RKO (cell line): ENCODE results near the gene CYP11A1.
A peak's percentile ranks its signal among the peaks of the same experiment; 100 is the strongest.

Source experiments
- DNase-seq: peaks from one replicate; pipeline ENCODE4 v3.0.0-alpha.2; 2016; ENCODE audit warnings: low spot score

CYP11A1 gene

DNA sequence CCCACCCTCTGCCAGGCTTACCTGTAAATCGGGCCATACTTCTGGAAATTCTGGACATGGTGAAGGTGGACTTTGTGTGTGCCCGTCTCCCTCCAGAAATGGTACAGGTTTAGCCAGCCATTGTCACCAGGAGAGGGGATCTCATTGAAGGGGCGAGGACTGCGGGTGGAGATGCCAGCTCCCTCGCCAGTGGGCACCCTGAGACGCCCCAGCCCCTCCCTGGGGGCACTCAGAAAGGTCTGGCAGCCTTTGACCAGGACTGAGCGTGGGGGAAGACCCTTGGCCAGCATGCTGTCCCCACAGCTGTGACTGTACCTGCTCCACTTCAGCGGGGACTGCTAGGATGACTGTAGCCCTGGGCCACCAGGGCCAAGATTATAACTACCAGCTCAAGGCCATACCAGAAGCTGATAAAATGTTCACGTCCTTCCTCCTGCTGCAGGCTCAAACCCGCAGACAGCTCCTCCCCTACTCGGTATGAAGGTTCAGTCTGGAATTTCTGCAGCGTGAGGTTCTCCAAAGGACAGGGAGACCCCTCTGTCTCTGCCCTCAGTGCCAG lies at the start of gene CYP11A1:
Gene CYP11A1 (minus strand): TSS at position 351 of the 559 bp plus-strand sequence. CDS start 61 bp downstream, at position 290.
- DNase-seq, result no peak

DNA sequence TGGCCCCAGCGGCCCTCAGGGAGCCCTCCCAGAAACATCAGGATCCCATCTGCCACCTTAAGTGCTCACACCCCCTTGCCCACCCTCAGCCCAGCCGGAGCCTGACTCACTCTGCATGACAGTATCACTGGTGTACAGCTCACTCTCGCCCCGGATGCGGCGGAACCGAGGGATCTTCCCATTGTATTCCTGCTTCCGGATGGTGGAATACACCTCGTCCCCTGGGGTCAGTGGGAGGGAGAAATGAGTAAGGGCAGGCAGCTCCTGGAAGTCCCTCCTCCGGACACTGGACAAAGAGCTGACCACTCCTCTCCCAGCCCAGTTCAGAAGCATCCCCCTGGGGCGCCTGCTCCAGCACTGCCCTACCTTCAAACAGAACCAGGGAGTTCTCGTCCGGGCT lies 49.8 kb upstream of the CYP11A1 start:
- DNase-seq, result peak; percentile 93

DNA sequence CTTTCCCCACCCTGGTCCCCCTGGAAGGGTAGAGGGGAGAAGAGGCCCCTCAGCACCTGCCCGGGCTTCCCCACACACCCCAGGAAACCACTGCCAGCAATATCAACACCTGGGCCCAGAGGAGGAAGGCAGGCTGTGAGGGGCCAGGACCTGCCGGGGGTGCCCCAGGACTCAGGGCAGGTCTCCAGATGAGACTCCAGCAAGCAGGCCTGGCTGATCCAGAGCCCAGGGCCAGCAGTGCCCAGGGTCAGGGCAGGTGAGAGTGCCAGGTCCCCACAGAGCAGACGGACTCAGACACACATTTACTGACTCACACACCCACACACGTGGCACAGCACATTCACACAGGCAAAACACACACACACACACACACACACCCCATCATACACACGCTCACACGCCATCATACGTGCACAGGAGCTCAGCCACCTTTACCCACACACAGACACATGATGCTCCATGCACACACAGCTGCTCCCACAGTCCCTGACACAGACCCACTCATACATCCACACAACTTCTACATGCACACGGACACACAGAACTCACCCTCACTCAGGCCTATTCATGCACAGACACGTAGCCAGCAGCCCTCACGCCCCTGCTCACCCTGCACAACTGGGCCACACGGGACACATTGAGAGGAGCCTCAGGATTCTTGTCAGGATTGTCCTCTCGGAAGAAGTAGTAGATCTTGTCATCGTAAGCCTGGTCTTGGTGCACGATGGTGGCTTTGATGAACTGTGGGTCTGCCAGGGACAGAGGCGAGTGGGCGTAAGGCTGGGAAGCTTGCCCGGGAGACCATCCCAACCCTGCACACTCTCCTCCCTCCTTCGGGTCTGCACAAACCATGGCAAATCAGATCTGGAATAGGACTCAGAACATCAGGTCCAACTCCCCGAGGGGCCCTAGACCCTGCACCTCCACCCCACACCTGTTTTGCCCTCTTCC lies 48.8 kb upstream of the CYP11A1 start:
- peak; percentile 90 for DNase-seq

DNA sequence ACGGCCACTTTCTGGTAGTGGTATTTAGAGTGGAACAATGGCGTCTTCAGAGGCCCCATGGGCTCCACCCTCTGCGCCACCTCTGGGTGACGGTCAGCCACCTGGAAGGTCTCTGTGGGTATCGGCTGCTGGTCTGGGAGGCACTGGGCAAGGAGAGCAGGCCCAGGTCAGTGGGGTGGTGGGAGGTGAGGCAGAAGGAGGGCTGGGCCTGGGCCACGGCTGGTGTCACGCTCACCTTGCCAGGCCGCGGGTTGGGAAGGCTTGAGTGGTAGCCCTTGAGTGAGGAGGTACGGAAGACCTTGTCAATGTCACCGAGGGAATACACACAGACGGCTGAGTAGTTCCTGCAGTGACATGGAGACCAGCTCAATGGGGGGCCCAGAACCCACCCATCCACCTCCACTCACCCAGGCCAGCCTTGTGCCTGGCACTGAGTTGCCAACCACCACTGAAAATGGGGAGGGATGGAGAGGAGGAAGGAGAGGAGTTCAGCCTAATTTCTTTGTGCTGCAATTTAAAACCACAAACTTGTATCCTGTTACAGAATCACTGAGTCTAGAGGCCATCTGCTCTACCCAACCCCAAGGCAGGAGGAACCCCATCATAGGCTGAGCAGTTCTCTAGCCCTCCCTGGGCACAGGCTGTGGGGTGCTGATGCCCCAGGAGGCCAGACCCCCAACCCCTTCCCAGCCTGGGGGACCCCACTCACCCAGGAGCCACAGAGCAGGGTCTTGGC lies 47.3 kb upstream of the CYP11A1 start:
- no peak for DNase-seq

DNA sequence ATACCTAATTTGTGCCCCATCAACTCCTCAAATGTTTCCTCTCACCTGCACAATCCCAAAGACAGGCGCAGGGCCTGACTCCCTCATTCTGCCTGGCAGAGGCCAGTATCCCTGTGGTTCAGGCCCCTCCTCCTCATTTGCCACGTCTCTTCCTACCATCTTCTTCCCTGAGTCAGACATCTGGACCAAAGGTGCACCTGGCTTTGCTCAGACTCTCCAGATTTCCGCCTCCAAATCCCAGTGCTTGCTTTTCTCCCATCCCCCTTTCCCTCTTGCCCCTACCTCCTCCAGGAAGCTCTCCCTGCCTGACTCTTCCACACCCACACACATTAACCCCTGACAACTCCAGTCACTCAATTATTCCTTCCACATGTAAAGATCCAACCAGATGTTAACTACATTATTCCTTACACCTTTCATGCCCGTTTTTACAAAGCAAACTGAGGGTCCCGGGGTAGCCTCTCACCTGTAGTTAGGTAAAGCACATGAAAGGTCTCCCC lies 46.7 kb upstream of the CYP11A1 start:
- peak; percentile 80 for DNase-seq

DNA sequence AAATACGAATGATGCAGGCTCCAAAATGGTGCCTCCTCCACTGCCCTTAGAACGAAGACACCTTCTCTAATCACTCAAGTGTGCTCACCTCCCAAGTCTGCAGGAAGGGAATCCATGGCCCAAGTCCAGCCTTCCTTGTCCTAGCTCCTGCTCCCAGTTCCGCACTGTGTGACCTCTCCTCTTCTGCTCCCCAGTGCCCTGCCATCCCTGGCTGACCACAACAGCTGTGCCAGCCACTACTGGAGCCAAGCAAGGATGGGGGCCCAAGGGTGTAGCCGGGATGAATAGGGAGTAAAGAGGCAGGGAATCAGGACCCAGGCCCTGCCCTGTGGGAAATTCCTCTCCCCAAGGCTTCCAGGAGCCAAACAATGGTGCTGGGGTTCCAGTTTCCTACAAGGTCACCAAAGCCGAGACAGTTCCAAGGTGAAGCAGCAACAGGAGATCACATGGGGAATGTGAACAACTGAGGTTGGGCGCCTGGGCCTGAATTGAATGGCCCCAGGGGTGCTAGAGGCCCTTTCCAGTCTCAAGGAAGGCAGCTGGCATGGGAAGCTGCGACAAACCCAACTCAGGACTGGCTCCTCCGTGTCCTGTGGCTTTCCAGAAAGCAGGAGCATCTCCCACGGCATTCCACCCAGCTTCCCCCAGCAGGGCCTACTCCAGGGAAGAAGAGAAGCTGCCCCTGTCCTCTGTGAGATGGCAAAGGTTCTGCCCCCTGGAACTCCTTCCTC lies 46.1 kb upstream of the CYP11A1 start:
- no peak for DNase-seq

DNA sequence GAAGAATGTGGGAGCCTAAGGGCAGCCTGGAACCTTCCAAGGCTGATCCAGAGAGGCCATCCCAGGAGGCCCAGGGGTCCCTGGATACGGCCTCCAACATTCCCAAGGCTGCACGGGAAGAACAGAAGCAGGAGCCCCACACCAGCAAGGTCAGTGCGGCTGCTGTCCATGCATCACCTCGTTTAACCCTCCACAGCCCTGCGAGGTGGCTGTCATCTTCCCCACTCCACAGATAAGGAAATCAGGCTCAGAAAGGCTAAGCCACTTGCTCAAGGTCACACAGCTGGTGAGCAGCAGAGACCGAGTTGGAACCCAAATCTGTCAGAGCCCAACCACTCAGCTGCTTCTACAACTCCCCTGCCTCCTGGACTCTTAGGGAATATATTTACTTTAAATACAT lies 44.7 kb upstream of the CYP11A1 start:
- DNase-seq, result no peak

DNA sequence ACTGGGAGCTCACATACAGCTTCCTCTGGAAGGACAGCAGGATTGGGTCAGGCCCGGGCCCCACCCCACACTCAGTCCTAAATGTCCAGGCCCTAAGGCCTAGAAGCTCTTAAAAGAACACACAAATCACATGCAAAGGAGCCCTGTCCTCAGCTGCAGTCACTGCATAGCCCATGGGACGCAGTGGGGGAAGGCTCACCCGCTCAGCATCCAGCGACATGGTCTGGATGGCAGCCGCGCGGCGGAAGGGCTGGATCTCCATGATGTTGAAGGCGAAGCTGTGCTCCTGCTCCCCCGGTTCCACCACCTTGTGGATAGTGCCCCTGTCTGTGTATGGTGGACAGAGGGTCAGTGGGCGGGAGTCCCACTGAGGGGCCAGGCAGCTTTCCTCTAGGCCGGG lies 44.2 kb upstream of the CYP11A1 start:
- DNase-seq, result no peak

DNA sequence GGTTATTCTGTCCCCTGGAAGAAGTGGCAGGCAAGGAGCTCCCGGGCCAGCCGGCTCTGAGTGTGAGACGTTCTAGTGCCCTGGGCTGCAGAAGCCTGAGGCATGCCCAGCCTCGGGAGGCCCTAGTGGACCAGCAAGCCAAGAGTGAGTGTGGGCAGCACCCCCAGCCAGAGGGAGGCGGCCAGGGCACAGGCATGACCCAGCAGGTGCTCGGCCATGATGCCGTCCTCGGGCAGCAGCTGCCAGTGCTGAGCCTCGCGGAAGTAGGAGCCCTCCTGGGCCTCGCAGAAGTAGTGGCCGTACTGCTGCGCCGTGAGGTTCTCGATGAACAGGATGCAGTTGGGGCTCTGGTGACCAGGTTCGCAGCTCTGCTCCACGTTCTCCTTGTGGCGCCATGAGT lies 43.1 kb upstream of the CYP11A1 start:
- no peak for DNase-seq

DNA sequence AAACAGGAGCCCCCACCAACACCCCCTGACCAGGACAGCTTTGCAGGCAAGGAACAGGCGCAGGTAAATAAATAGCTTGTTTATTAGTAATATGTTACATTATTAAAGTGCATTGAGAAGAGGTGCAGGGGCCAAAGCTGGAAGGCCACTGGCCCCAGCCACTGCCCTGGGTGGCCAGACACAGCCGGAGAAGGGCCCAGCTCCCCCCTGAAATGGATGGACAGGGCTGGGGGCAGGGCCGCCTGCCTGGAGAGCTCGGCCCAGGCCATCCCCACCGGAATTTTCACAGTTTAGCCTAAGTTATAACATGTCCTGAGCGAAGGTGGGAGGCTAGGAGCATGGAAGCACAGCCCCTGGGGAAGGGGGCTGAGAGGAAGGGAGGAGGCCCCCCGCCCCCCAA lies 41.8 kb upstream of the CYP11A1 start:
- DNase-seq, result no peak

DNA sequence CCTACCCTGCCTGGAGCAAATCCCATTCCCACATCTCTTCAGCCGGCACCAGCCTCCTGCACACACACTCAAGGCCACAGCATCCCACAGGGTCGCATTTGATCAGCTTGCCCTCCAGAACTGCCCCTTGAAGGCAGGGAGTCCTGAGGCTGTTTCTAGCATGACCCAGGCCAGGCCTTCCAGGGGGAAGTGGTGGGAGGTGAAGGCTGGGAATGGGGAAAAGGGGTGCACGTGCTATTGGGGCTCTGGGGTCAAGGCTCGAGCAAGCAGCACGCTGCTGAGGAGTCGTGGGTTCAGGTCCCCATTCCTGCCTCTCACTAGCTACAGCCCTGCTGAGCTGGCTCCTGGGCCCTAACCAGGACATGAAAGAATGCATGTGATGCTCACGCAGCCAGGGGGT lies 41.4 kb upstream of the CYP11A1 start:
- DNase-seq, result peak; percentile 75

DNA sequence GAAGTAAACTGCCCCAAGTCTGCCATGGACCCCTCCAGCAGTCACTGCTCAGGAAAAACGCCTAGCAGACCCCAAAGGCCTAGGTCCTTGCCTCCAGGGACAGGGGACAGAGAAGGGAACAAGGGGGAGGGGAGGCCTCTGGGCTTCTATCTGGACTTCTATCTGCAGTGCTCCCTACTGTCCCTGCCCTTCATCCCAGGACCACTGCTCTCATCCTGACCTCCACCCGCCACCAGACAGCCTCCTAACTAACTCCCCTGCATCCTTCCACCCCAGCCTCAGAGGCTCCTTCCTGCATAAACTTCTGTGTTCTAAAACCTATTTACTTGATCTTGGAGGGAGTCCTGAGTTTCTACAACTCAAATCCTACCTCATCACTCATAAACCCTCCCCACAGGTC lies 40.9 kb upstream of the CYP11A1 start:
- no peak for DNase-seq

DNA sequence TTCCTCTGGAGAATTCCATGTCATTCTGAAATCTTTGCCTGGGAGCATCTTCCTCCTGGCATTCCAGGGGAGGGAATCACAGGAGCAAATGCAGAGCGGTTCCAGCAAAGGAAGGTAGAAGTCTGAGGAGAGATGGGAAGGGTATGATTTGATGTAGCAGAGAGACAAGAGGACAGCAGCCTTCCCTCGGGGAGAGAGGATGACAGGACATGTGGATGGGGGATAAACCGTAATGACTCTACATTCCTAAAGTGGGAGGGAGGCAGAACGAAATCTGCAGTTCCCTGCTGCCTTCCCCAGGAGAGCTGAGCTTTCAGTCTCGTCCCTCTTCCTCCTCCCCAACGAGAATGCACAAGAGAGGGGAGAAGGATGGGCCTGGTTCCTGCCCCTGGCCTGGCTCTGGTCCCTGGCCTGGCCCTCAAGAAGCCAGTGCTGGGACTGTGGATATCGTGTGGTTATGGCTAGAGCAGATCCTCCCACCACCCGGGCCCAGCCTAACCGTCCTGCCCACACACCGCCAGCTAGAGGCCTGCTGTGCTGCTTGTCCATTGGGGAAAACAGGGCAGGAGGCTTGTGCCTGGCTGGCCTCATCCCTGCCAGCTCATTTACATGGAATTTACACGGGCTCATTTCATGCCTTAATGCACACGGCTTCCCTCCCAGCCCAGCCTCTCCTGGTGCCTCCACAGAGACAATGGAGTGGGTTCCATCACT lies 39.7 kb upstream of the CYP11A1 start:
- peak; percentile 91 for DNase-seq

DNA sequence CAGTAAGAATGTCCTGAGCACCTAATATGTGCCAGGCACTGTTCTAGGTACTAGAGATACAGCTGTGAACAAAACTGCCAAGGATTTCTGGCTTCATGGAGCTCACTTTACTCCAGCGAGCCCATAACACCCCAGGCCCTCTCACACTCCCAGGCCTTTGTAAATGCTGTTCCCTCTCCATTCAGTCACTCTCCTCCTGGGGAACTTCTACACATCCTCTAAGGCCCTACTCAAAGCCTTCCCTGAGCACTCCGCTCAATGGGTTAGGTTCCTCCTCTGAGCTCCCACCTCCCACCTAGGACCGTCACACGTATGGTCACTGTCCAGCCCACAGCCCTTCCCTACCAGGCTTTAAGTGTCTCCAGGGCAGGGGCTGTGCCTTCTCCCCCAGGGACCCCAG lies 39.1 kb upstream of the CYP11A1 start:
- no peak for DNase-seq

DNA sequence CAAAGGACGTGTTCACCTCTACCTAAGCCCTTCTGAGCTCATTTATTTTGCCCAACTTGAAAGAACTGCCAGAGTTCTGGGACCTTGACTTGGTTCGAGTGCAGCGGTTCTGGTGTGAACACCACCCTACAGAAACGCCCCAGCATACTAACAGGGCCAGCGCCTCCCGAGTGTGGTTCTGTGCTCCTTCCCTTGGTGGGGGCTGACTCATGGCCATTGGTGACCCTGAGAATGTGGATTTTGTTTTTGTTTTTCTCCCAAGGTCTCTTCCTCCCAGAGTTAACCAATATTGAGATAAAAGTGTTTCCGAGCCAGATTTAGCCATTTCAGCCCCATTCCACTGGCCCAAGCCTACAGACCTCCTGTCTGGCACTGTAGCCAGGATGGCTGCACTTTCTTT lies 38.4 kb upstream of the CYP11A1 start:
- no peak for DNase-seq

DNA sequence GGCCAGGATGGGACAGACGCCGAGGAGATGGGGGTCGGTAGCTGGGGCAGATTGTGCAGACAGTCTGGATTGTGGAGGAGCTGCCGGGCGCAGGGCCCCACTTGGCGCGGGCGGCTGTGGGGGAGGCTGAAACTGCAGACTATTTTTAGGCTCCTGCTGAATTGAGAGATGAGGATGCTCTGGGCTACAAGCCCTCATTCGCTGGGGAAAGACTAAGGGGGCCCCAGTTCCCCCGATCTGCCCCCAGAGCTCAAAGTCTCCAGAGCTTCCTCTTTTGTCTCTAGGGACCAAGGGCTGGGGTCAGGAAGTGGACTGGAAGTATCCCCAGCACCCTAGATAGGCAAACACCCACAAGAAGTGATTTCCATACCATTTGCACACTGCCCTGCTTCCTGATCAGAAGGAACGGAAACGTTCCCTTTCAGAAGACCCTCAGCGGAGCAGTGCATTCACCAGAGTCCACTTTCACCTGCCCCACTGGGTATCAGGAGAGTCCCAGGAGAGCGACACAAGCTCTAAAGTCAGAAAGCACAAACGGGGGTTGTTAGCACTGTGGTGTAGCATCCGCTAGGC lies 36.6 kb upstream of the CYP11A1 start:
- no peak for DNase-seq

DNA sequence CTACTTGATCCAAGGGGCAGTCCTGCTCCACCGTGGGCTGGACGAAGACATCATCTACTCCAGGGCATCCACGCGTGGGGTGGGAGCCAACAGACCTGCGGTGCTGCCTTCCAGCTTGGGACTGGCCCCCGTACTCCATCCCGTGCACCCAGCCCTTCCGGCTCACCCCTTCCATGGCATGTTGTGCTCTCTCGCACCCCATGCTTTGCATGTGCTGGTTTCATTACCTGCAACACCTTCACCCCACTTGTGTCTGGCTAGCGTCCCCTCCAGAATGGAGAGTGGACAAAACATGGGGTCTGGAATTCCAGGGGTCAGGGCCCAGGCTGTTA lies 36.1 kb upstream of the CYP11A1 start:
- no peak for DNase-seq

DNA sequence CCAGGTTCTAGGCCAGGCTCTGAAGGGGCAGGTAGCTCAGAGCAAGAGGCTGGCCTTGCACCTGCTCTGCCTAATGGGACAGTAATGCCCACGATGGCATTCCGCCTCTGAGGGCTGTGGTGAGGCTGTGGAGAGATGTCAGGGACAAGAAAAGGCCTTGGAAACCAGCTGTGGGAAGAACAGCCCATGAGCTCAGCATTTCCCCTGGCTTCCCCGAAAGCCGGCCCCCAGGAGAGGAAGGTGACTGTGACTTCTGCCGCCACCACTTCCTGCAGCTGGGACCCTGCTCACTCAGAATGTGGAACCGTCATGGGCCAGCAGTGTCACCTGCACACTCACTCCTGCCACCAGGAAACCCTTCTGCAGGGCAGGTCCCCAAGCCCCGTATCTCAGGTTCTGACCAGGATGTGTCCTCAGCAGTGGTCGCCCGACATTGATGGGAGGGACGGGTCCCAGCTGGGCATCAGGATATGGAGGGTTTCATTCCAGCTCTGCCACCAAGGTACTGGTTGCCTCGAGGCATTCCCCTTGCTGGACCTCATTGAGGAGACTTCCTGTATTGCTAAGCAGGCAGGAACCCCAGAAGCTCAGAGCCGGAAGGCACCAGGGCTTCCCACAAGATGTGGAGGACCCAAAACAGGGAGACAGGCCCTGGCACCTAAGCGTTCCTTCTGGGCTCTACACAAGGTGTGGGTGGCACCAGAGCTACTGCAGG lies 35.6 kb upstream of the CYP11A1 start:
- DNase-seq, result no peak

DNA sequence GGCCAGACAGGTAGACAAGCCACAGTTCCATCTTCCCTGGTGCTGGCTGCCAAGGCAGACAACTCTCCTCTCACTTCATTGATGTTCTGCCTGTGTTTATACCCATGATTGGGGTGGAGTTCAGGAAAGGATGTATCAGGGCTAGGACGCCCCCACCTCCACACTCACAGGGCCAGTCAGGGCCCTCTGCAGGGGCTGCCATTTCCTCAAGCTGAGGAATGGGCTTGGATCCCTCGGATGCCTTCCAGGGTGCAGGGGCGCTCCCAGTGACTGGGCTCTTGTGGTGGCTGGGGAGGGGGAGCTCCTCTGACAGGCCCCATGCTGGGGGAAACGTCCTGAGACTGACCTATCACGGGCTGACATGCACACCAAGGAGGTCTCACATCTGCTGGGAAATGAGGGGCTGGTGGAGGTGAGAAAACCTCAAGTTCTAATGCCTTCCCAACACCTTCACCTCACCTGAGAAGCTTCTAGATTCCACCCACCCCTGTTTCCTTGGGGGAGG lies 34.9 kb upstream of the CYP11A1 start:
- DNase-seq, result no peak
